ENCODE data around the gene CSRP1.

- TF ChIP-seq POLR2A (IDR thresholded peaks at IDR 0.05) (no peak), CTCF (IDR thresholded peaks at IDR 0.05 in 4 of 5, conservative IDR thresholded peaks at IDR 0.05 in 1 of 5) (no peak)
Observed at GRCh38 chr1:201501812-201502510, 5.0 kb downstream of the CSRP1 start.

All from gastrocnemius medialis (tissue), 4 donors.